ENCODE measurements around the gene RABGAP1L.

- TF ChIP-seq MLX (CRISPR knock-in tag; IDR thresholded peaks at IDR 0.05), result no peak
- no peak for TF ChIP-seq TP53 (CRISPR knock-in tag; IDR thresholded peaks at IDR 0.05)
- TF ChIP-seq, protein P1, sequence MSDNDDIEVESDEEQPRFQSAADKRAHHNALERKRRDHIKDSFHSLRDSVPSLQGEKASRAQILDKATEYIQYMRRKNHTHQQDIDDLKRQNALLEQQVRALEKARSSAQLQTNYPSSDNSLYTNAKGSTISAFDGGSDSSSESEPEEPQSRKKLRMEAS (CRISPR knock-in tag; IDR thresholded peaks at IDR 0.05), result no peak
- no peak for TF ChIP-seq CTCF (IDR thresholded peaks at IDR 0.05)
- TF ChIP-seq, protein P2, sequence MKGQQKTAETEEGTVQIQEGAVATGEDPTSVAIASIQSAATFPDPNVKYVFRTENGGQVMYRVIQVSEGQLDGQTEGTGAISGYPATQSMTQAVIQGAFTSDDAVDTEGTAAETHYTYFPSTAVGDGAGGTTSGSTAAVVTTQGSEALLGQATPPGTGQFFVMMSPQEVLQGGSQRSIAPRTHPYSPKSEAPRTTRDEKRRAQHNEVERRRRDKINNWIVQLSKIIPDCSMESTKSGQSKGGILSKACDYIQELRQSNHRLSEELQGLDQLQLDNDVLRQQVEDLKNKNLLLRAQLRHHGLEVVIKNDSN (CRISPR knock-in tag; IDR thresholded peaks at IDR 0.05), result no peak
- TF ChIP-seq, protein P3, sequence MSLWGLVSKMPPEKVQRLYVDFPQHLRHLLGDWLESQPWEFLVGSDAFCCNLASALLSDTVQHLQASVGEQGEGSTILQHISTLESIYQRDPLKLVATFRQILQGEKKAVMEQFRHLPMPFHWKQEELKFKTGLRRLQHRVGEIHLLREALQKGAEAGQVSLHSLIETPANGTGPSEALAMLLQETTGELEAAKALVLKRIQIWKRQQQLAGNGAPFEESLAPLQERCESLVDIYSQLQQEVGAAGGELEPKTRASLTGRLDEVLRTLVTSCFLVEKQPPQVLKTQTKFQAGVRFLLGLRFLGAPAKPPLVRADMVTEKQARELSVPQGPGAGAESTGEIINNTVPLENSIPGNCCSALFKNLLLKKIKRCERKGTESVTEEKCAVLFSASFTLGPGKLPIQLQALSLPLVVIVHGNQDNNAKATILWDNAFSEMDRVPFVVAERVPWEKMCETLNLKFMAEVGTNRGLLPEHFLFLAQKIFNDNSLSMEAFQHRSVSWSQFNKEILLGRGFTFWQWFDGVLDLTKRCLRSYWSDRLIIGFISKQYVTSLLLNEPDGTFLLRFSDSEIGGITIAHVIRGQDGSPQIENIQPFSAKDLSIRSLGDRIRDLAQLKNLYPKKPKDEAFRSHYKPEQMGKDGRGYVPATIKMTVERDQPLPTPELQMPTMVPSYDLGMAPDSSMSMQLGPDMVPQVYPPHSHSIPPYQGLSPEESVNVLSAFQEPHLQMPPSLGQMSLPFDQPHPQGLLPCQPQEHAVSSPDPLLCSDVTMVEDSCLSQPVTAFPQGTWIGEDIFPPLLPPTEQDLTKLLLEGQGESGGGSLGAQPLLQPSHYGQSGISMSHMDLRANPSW (CRISPR knock-in tag; conservative IDR thresholded peaks at IDR 0.05; ENCODE audit: low read depth), result no peak
These were observed 199.6 kb downstream of the RABGAP1L start for GRCh38 chr1:174358786-174359453.
